AG09319 (cell line): ENCODE results near the gene MXD3.

Experiments used
- DNase-seq: peaks from one replicate; pipeline ENCODE4 v3.0.0-alpha.2; 2010; ENCODE audit warnings: low read depth; ENCODE audit errors: extremely low read depth
- TF ChIP-seq, protein P1 (sequence below): IDR thresholded peaks from 2 replicates; pipeline ENCODE4 v1.5.1; 2011; ENCODE audit warnings: low read depth, mild to moderate bottlenecking, inconsistent platforms, low read length, moderate library complexity

Gene MXD3

DNA sequence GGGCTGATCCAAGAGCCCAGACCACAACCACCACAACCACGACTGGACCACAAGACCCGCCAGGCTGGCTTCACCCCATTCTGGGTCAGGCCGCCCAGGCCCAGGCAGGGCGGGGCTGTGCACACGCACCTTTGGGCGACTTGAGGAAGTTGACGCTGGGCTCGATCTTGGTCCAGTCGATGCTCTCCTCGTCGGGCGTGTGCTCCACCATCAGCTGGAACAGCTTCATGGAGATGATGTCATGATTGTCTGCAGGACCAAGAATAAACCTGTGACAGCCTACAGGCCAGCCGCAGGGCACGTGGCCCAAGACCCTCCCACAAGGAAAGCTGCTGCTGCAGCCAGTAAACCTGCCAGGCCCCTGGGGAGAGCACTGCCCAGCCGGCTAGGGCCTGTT is 22.5 kb upstream of the MXD3 start:
- DNase-seq: no peak
- TF ChIP-seq, protein P1, sequence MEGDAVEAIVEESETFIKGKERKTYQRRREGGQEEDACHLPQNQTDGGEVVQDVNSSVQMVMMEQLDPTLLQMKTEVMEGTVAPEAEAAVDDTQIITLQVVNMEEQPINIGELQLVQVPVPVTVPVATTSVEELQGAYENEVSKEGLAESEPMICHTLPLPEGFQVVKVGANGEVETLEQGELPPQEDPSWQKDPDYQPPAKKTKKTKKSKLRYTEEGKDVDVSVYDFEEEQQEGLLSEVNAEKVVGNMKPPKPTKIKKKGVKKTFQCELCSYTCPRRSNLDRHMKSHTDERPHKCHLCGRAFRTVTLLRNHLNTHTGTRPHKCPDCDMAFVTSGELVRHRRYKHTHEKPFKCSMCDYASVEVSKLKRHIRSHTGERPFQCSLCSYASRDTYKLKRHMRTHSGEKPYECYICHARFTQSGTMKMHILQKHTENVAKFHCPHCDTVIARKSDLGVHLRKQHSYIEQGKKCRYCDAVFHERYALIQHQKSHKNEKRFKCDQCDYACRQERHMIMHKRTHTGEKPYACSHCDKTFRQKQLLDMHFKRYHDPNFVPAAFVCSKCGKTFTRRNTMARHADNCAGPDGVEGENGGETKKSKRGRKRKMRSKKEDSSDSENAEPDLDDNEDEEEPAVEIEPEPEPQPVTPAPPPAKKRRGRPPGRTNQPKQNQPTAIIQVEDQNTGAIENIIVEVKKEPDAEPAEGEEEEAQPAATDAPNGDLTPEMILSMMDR: no peak

DNA sequence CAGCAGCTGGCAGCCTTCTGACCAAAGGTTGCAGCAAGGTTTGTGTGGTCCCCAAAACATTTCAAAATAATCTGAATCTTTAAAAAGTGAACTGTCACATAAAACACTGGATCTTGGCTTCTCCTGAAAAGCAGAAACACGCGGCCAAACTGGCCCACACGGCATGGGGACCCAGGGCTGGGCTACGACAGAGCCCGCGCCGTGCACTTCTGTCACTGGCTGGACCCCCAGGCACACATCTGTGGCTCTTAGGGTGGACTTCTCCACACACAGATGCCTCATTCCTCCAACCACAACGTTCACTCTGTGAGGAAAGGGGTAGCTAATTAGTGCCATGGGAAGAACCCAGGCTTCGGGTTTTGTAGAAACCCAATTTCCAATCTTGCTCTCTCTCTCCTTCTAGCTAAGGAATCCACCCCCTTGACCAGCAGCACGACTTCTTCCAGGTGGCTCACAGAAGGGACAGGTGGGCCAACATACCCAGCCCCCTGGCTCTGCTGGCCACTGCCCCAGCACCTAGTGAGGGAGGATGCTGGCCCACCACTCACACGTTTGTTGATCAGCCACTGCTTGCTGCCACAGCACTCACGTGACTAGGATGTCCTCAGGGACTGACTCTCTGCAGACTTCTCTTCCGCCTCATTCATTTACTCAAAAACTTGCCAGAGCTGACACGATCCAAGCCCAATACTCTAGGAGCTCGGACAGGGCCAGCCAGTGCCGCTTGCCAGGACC is 21.9 kb upstream of the MXD3 start:
- TF ChIP-seq, protein P1: no peak
- no peak for DNase-seq

DNA sequence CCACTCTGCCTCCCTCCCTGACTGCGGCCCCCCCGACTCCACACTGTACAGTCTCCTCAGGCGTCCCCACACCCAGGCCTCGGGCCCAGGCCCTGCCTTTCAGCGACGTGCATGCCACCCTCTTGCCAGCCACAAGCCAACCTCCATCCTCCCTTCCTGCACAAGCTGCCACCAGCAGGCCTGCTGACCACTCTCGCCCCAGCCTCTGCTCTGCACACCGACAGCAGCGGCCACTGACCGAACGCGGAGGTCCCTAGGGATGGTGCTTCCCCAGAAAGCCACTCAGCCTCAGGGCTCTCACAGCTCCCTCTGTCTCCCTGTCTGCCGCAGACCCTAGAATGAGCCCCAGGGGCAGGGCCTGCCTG is 21.2 kb upstream of the MXD3 start:
- TF ChIP-seq, protein P1: no peak
- no peak for DNase-seq

DNA sequence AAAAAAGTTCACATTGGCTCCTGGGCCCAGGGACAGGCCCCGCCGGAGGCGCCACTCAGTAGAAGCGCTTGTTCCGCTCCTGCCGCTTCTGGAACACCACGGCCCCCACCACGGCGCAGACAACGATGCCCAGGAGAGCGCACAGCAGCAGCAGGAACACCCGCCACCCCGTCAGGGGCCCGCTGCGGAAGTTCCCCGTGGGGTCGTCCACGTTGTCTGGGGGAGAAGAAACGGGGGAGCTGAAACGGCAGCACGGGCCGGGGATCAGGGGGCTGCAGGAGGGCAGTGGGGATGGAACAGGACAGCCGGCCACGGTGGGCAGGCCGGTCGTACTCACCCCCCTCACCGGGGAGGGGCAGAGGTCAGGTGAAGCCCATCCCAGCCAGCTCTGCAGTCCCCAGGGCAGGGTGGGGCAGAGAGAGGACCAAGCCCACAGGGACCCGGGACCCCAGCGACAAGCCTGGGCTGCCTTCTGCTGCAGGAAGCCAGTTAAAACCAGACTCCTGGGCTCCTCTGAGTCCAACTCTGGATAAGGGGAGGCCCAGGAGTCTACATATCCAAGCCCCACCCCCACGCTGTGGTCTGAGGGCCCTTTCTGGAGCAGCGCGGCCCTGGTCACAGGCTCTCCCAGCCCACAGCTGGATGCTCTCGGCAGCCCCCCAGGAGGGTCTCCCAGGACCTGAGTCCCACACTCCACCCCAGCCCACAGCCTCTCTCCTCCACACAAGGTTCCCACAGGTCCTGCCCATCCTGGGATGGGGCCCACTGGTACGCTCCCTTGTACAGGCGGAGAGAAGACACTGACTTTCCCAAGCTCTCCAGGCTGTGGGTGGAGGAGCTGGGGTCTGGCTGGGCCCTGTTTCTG is 20.6 kb upstream of the MXD3 start:
- no peak for DNase-seq

DNA sequence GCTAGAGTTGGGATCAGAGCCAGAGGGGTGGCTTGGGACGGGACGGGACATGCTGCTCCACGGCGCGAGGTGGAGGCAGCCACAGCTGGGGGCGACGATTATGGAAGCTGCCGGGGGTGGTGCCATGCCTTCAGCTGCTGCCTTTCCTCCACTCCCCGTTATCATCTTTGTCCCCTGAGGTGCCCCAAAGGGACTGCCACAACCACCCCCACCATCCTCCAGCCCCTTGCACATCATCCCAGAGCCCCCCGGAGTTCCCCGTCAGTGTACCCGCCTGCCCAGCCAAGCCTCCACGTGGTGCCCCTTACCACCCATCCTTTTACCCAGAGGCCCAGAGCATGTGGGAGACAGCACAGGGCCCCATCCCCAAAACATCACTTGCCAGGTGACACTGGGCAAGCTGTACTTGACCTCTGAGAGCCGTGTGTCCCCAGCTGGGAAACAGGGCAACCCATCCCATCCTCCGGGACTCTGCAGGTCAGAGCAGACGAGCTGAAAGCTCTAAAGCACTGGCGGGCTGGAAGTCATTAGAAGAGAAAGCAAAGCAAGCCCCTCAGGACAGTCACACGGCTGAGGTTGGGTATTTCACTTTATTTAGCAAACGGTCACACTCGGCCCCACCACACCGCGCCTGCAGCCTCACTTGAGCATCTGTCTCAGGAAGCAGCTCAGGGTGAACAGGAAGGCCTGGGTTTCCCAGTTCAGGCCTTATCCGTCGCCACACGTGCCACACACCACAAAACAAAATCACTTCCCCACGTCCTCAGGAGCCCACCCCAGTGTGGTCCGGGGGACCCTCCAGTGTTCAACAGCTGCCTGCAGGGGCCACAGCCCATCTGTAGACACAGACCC is 19.5 kb upstream of the MXD3 start:
- TF ChIP-seq, protein P1: no peak
- no peak for DNase-seq

More for the DNA sequence above, 20.6 kb upstream of the MXD3 start:
- TF ChIP-seq, protein P1: no peak

DNA sequence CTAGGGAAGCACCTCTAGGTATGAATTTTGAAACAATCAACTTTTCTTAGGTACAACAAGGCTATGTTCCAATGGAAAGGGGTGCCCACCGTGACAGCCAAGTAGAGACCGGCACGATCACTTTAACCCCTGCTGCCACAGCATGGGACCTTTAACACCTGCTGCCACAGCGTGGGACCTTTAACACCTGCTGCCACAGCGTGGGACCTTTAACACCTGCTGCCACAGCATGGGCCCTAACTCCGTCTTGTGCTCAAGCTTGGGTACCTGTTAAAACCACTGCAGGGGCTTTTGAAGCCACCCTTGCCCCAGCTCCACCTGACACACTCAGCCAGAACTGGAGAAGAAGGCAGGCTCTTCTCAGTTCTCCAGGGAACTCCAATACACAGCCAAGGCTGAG is 18.2 kb upstream of the MXD3 start:
- DNase-seq: no peak
- TF ChIP-seq, protein P1: no peak
